T1000 (cell line): ENCODE data around the gene PLXNA4.

Experiments
- DNase-seq: peaks from one replicate; lab custom pipeline; 2025; ENCODE audit warnings: mixed read lengths; lab: John Stamatoyannopoulos, UW

PLXNA4 gene

DNA sequence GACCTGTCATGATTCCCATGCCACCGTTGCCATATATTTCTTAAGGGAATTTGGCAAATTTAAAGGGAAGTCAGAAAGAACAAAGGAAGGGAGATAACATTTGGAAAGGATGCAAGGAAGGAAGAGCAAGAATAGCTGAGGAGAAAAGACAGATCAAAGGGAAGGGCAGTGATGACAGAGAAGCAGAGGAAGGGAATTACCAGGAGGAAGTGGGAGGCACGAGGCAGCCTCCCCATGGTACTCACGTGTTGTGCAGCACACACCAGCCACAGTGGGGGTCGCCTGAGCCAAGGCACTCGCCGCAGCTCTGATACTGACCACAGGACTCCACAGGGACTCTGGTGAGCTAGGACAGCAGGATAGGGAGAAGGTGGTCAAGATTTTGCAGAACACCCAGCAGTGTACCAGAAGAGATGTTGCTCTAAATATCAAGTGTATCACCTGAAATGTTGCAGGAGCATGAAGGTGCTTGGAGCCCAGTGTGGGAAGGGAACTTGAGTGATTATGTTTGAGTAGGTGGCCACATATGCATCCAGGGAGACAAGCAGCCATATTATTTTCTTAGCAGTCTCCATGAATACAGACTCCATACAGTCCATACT is 335.3 kb downstream of the PLXNA4 start:
- no peak for DNase-seq

DNA sequence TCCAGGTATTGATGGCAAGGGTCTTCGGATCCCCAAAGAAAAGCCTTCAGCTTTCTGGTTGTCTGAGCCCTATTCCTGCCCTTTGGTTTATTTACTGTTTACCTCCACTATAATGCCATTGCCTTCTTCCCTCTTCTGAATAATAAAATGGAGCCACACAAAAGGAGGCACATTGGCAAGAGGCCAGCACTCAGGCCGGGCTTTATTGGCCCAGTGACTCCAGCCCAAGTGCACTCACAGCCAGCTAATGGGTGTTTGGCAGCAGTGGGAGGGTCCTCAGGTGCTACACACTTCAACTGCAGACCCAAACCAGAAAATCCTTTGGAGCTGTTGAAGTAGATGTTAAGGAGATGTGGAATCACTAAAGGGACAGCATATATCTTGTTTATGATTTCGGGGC is 336.0 kb downstream of the PLXNA4 start:
- DNase-seq: no peak

DNA sequence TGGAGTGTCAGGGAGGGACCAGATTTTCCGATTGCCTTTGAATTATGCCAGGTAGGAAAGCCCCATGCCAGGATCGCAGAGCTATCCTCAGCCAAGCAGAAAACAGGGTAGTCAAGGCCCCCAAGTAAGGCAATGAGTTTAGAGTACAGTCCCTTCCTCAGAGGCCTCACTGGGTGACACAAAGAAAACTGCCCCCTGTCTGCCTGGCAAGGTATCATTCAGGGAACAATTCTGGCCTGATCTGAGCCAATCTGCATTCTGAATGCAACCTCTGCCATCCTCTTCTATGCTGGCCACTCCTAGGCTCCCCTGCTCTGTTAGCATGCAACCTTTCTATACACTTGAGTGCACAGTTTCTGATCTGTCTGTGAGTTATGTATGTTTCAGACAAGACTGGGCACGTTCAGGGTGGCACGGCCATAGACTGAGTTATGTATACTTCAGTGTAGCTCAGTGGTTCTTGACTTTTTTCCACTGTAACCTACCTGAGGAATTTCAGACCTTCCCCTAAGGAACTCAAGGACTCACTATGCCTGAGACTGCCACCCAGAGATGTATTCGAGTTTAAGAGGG is 336.8 kb downstream of the PLXNA4 start:
- DNase-seq: no peak

DNA sequence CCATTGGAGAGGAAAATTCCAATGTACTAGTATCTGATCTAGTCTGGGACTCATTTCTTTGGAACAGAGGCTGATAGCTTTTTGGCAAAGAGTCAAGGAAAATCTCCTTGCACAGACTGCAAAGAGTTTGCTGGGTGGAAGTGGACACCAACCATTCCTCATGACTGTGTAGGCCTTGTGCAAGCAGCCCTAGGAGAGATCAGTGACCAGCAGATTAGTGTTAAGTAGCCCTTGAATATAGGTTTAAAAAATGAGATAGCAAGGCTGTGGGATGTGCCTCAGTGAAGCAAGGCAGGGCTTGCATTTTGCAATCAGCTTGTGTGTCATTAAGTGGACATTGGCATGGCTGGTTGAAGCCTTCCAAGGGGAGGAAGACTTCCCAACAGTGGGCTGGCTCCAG is 341.6 kb downstream of the PLXNA4 start:
- no peak for DNase-seq

DNA sequence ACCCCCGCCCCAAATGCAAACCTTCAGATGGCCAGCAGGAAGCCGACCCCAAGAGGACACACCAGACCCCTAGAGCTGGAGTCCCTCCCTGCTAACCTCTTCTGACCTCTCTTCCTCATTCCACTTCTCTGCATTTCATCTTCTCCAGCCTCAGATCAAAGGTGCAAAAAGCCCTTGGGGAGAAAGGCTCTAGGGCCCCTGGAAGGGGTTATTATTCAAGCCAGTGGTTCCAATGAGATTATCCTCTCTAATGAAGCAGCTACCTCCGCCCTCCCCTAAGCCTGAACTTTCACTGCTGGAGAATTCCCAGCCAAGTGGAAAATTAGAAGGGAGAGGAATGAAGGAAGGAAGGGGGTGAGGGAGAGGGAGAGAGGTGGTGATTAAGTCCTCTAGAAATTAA is 343.9 kb downstream of the PLXNA4 start:
- DNase-seq: no peak

DNA sequence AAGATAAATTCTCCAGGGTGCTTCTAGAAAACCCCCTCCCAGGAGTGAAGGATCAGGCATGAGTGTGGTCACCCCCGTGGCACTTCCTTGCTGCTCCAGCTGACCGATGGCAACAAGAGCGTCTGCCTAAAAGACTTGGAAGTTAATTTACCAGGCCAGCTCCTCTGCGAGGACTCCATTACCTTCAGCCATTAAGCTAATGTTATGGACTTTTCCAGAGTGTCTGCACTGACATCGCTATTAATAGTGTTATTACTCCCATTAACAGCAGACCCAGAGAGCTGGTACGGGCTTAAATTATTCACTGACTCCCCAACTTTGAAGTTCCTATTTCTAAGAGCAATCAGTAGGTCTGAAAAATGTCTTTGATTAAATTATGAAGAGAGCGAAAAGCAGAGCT is 345.8 kb downstream of the PLXNA4 start:
- no peak for DNase-seq

DNA sequence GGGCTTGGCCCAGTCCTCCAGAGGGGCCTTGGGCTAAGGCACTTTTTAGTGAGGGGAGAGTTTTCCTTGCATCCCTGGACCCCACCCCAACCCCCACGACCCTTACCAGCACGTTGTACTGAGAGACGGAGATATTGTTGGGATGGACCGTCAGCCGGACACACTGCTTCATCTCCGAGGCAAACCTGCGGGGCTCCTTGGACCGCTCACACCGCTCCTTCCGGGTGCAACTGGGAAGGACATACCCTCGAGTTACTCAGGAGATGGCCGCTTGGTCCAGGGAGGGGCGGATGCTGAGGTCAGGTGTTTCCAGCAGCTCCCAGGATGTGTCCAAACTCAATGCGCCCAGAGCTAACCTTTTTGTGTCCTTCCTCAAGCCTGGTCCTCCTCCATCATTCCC is 348.0 kb downstream of the PLXNA4 start:
- DNase-seq: no peak

DNA sequence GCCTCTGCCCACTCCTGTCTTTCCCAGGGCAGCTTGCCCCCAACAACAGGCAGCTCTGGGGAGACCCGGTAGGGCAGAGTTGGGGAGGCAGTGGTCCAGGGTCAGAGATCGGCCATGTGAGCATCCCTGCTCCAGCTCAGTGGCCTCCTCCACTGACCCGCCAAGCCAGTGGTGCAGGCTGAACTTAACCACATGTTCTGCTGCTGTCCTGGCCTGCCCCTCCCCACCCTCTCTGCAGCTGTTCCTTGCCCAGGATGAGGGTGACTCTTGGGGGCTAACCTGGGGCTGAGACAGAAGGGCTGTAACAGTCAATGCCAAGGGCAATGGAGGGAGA is 349.3 kb downstream of the PLXNA4 start:
- no peak for DNase-seq

DNA sequence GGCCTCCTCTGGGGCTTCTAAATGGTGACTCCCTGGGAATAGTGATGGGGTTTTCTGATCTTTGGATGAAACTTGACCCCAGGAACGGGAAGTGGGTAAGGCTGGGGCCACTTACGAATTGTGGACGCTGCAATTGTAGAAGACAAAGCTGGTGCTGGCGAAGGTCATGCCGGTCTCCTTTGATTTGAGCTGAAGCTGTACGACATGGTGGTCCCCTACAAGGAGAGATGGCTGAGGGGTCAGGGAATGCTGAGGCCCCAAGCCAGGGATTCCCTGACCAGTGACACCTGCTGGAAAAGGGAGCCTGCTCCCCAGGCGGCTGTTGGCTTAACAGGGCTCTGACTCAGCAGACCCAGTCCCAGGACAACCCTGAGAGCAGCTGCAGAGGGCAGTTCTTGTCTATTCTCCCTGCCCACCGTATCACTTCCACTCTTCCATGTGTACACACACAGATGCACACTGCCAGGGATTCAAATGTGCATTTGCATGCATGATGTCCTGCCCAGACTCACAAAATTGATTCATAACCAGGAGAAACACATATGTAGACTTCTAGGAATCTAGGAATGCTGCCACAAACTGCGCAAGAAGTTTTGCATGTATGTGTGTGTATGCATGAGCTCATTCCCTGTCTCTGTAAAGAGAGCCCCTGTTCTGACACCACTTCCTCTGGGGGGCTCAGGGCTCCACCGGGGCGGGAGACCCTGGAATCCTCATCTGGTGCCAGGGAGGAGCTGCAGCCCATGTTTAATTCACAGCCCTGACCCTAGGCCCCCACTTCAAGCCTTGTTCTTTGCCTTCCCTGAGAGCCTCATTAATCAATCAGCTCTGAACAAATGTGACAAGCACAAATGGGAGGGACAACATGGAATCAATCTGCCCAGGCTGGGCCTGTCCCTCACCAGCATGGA is 350.0 kb downstream of the PLXNA4 start:
- no peak for DNase-seq

DNA sequence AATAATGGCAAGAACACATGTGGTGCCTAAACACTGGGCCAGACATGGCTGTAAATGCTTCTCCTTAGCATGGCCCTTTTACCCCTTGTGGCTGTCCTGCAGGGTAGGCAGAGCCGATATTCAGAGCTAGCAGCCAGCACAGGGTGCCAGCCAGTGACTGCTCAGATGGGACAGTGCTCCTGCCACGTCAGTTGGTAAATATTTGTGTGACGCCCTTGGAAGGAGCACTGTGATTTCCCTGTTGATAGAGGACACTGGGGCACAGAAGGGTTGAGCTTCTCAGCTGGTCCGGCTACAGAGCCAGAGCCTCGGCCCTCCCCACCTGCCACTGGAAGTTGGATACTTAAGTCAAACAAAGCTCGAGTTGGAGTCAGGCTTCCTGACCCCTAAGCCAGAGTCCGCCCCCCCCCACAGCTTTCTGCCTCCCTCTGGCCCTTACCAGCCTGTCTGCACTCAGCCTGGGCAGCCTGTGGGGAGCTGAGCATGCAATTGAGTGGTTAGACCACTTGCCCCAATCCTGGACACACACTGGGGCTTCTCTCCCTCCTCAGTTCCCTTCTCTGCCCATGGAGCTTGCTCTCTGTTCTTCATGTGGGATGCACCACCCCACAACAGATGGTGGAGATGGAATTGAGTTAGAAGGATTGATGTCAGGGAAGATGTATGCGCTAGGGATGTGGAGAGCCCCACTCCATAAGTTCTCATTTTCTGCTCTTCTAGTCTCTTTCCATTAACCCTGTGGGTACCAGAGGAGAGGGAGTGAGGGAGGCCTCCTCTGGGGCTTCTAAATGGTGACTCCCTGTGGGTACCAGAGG is 350.8 kb downstream of the PLXNA4 start:
- DNase-seq: no peak

DNA sequence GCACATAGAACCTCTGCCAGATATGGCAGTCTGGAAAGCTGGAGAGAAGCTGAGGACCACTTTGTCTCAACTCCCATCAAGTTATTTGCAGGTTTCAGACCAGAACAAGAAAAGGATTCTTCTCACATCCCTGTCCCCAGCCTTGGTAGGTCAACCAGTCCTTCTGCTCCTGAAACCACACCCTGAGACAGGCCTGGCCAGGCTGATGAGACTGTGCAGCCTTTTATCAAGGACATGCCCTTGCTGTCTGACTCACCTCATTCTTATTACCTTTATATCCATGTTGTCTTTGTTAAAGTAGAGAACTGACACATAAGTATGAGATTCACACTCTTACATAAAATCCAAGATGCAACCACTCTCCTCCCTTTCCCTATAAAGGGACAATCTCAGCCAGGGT is 354.9 kb downstream of the PLXNA4 start:
- DNase-seq: no peak

DNA sequence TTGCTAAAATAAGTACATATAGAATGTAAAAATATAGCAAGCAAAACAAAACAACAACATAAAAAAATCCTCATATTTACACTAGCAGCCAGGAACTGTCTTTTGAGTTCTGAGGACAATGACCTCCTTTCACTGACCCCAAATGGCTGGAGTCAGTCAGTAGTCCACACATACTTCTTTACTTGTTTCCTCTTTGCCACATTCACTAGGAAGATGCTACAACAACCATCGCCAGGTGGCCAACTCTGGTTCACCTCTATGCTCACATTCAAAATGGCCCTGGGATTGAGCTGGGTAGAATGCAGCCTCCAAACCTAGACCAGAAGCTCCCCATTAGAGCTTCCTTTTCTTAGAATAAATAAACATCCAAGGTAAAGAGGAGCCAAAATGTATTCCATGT is 356.2 kb downstream of the PLXNA4 start:
- DNase-seq: no peak

DNA sequence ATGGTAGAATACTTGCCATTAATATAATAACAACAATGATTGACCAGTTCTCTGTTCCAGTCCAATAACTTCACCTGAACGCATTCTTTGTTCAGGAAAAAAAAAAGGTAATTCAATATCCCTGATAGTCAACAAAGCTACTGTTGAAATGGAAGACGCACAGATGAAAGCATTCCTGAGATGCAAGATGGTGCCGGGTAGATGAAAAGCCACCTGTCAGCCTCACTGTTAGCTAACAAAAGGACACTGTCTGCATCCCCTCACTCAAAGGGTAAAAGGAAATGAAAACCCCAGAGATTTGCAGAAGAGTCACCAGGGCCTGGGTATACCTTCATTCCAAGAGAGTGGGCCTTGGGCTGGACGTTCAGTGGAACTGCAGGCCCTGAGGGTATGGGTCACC is 357.4 kb downstream of the PLXNA4 start:
- no peak for DNase-seq

DNA sequence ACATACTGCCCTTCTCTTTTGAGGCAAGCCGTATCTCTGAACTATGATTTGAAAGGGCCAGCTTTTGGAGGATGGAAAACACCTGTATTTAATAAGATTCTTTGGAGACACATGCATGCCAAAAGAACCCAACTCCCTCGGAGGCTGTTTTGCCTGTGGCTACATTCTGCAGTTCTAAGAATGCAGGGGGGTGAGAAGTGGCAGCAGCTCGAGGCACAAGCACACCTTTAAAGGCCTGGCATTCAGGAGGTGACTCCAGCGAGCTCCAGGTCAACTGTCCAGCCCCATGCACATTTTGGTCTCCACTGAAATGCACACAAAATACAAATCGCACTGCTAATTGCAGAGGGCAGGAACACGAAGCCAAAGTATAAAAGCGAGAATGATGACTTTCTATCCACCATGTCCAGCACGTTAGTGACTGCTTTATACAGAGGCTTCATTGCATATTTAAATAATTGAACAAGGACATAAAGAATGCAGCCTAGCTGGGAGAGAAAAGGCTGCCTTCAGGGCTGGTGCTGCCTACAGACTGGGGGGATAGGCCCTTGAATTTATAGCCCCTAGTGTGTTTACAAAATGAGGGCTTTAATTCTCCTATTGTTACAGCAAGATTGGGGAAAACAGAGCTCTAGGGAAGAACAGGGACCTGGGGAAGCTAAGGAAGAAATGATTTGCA is 359.3 kb downstream of the PLXNA4 start:
- DNase-seq: no peak

DNA sequence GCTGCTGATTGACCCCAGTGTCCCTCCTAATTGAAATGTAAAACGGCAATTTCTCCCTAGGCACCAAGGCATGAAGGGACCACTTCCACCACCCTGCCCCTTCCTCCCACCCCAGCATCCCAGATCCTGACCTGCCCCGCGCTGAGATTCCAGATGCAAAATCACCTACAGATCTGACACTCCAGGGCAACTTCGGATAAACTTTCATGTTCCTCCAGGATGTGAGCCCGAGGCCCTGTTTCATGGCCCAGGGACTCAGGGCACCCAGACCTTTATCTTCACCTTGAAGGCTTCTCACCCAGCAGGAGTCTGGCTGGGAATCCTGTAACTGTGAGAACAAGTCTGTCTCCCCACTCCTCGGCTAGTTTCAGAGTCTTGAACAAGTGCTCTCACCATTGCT is 361.8 kb downstream of the PLXNA4 start:
- DNase-seq: no peak

DNA sequence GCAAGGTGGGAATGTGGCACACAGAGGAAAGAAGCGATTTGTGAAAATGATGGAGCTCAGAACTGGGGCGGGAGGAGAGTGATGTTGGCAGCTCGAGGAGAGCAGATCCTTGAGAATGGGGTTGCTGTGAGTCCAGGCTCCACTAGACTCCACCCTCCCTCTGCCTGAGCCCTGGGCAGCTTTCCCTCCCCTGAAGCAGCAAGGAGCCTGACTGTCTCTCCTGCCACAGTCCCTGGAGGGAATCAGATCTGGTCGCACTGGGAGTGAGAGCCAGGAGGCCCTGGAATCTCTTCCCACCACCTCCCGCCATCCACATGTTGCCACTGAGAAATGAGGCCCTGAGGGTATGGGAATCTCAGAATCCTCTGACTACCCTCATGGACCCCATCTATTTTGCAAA is 362.7 kb downstream of the PLXNA4 start:
- DNase-seq: no peak

DNA sequence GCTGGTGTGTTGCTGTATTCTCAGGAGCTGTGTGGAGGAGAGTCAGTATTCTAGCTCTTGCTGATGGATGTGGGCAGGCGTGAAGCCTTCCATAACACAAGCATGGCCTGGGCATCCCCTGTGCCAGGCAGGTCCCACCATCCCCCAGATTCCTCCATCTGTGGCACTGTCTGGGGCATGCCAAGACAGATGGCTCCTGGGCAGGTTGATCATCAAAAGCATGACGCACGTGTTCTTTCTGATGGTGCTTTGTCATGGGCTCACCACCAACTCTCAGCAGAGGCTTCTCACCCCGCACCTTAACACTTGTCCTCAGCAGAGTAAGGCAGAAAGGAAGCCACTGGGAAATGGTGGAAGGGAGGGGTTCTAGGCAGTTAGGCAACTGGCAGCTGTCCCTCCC is 364.3 kb downstream of the PLXNA4 start:
- DNase-seq: no peak

DNA sequence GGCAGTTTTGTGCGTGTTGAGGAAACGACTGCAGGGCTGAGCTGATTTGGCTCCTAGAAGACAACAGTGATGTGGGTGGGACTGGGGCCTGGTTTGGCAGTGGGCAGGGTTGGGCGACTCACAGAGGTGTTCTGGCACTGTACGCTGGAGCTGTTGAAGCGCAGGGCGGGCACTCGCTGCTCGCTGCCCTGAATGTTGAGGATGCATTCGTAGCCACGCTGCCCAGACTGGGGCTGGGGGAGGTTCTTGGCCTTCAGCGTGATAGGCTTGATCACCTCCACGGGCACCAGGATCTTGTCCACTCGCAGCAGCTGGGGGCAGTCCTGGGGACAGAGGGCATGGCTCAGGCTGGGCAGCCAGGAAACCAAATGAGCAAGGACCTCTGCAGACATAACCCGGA is 365.4 kb downstream of the PLXNA4 start:
- DNase-seq: no peak

DNA sequence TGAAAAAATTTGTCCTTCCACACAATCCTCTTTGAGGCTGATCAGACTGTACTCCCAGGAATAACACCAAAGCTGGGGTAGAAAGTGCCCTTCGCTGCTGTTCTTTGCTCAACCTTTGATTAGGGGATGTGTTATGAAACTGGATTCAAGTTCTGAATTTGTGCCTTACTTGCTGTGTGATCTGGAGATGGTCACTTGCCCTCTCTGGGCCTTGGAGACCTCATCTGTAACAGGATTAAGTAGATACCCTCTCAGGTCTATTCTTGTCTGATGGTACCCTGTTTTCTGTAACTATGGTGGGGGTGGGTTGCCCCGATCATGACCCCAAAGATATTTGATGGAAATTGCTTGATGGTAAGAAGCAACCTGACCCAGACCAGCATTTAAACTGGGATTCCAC is 368.5 kb downstream of the PLXNA4 start:
- no peak for DNase-seq

DNA sequence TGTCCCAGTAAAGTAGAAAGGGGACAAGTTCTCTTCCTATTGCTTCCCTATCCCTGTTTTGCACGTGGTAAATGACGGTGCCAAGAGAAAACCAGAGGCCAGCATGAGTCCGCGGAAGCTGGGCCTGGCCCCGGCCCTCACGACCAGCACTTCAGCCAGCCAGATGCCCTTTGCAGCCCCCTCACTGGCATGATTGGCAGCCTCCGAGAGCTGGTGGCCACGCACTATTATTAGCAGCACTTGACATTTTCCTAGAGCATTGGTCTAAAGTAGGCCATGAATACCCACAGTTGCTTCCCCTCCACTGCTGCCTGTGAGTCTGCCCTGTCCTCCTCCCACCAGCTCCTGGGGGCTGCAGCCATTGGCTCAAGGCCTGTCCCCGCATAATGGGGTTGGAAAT is 369.1 kb downstream of the PLXNA4 start:
- DNase-seq: no peak

DNA sequence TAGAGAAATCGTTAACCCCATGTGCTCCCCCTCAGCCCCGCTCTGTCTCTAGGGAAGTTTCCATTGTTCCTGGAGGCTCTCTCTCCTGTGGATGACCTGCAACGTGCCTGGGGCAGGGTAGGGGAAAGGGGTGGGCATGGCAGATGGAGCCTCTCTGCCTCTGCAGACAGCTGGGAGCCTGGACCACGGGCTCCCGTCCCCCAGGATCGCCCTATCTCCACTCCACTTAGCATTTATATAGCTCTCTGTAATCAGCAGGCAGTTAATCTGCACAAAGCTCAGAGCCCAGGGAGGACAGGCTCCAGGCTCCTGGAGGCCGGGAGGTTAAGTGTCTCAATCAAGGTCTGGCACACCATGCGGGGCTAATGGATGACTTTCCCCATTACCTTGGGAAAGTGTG is 369.7 kb downstream of the PLXNA4 start:
- no peak for DNase-seq

DNA sequence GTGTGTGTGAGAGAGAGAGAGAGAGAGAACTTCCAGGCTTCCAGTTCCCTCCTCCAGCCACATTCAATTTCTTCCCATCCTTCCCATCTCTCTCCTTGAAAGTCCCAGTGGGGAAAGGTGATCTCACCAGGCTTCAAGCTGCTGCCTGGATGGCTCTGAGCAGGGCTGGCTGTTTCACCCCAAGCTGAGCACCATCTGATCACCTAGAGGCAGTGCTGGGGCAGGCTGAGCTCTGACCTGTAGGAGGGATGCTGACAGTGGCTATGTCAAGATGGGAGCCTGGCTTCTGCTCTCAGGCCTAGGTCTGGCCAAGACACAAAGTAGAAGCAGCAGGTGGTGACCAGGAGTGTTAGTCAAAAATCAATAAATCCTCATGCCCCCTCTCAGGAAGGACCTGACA is 370.8 kb downstream of the PLXNA4 start:
- DNase-seq: no peak
